Stimulated activated CD4-positive, alpha-beta T cell treated with anti-CD3 and anti-CD28 coated beads, Interleukin-2, amount 100 ng/mL, for 4 hours (primary cell): ENCODE measurements around the gene SEC11C.

Source experiments
- DNase-seq: peaks from one replicate; pipeline ENCODE4 v3.0.0-alpha.2; 2020; ENCODE audit warnings: low read depth

SEC11C gene

GRCh38 chr18:59144483-59144882 is 4.8 kb downstream of the SEC11C start:
- DNase-seq: no peak

DNA sequence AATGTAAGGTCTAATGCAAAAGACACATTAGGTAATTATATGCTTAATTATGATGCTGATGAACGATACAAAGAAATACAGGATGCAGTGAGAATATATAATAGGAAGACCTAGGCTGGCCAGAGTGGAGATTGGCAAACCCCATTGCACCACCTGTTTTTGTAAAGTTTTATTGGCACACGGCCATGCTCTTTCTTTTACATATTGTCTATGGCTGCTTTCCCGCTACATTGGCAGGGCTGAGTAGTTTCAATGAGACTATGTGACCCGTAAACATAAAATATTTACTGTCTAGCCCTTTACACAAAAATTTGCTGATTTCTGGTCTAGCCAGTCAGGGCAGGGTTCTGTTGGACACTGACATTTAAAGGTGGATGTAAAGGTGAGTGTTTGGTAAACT is 5.4 kb downstream of the SEC11C start:
- no peak for DNase-seq

GRCh38 chr18:59148192-59148591 is 8.5 kb downstream of the SEC11C start:
- DNase-seq: no peak

DNA sequence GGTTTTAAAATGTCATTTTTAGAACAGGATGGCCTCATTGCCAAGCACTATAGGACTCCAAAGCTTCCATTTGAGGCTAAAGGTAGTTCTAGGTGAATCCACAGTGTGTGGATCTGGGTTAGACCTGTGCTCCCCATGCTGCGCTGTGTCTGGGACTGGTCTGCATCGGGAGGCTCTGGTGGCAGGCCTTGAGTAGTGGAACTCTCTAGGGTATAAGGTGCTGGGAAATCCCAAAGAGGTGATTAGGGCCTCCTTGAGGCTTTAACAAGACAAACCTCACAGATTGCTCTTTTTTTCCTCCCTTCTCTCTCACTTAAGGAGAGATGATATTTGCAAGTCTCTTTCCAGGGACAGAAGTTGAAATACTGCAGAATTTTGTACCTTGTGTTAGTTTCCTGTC is 9.3 kb downstream of the SEC11C start:
- DNase-seq: no peak

- no peak for DNase-seq
These were observed 9.7 kb downstream of the SEC11C start for GRCh38 chr18:59149416-59149815.

GRCh38 chr18:59150236-59150635 is 10.6 kb downstream of the SEC11C start:
- DNase-seq: no peak

GRCh38 chr18:59155153-59155552 is 15.5 kb downstream of the SEC11C start:
- DNase-seq: no peak

GRCh38 chr18:59156316-59156715 is 16.6 kb downstream of the SEC11C start:
- DNase-seq: no peak

DNA sequence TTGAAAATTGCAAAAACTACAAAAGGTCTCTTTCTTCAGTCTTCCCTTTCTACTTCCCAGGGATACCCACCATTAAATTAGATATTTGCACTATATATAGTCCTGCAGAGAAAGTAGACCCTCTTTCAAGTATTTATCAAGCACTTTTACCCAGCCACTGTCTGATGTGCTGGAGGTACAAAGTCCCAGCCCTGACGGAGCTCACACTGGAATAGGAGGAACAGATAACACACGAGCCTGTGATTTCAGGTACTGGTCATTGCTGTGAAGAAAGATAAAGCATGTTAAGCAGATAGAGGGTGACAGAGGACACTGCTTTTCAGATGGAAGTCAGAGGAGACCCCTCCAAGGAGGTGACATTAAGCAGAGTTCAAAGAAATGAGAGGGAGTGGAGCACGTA is 19.6 kb downstream of the SEC11C start:
- DNase-seq: no peak

GRCh38 chr18:59159986-59160385 is 20.3 kb downstream of the SEC11C start:
- DNase-seq: no peak

DNA sequence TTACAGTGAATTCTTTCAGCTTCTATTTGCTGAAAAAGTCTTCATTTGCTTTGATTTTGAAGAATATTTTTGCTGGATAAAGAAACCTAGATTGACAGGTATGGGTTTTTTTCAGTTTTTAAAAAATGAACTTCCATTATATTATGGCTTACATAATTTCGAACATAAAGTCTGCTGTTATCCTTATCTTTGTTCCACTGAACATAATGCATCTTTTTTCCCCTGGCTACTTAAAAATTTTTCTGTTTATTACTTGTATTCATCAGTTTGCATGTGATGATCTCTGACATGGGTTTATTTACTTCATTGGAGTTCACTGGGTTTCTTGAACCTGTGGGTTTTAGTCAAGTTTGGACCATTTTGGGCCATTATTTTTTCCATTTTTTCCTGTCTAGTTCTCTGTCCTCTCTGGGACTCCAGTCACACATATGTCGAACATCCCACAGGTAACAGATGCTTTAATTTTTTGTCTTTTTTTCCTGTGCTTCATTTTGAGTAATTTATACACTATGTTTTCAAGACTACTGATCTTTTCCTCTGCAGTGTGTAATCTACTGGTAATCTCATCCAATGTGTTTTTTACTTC is 33.1 kb downstream of the SEC11C start:
- DNase-seq: no peak

DNA sequence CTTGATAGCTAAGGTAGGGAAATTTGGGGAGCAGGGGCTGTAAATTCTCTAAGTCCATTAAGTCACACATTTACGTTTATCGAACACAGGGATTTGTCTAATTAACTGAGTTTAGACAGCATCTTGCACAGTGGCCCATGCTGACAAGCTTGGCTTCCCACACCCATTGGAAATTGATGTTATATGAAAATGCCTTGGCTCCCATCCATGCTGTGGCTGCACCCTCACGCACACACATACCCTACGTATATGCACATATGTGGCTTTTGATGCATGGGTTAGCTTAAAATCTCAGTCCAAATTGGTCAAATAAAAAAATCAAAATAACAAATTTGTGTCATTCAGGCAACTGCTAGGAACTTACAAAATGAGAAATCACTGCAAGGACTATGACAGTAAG is 37.8 kb downstream of the SEC11C start:
- no peak for DNase-seq

DNA sequence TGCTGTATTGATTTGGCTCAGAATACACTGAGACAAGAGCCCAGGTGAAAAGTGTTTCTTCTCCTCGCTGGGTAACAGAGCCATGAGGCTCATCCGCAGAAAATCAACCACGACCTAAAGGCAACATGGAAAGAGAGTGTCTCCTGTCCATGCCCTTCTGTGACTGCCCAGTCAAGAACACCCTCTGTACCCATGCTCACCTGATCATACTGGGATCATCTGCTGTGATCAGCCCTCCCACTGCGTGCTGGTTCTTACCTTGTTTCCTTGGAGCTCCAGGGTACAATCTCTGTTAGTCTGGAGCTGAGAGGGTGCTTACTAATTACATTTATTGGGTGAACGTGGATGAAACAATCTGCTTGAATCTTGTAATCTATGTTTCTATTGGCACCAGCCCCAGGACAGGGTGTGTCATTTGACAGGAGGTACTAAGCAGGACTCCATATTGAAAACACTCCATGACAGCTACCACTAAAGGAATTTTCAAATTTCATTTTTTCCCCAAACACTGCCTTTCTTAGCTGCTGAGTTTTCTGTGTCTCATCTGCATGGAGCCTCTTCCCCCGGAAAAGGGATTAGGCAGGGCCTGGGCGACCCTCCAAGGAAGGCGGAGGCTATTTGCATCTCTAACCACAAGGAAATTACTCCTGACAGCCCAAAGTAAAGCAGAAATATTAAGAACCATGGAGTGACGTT is 40.6 kb downstream of the SEC11C start:
- DNase-seq: no peak

DNA sequence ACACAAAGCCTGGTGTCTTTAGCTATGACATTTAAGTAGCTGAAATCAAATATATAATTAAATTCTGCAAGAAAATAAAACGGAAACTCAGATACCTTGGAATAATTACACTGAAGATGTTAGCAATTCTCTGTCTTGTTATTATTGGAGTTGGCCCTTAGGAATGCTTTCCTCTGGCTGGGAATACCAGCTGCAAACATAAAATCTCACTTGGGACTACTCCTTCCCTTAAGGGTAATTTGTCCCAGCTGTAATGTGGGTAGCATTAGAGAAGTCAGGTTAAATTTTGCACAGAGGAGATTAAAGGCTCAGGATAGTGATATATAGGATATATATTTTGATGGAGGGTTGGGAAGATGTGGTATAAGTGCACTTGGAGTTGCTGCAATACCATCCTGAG is 43.0 kb downstream of the SEC11C start:
- DNase-seq: no peak

GRCh38 chr18:59189008-59189407 is 49.3 kb downstream of the SEC11C start:
- no peak for DNase-seq

- DNase-seq: no peak
These were observed 50.1 kb downstream of the SEC11C start for GRCh38 chr18:59189746-59190145.

DNA sequence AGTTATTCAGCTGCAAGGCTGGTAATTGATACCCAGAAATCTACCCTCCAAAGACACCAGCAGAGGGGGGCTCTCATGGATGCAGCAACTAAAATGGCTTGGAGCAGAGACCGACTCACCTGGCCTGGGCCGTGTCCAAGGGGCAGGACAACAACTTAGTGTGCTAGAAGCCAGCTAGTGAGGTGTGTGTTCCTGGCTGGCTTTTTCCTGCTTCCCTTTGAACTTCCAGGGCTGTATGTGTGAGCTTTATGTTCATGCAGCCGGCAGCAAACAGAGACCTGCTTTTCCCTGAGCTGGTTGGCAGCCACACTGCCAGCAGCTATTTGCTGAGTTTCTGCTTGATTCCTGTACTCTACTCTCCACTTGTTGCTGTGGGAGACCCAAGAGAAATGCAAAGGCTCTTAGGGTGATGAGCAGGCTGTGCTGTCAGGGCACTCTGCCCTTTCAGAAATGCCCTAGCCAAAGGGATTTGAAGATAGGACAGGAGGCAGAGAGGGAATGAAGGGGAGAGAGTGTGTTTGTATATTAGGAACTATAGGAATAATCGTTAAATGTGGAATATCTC is 56.6 kb downstream of the SEC11C start:
- DNase-seq: no peak

DNA sequence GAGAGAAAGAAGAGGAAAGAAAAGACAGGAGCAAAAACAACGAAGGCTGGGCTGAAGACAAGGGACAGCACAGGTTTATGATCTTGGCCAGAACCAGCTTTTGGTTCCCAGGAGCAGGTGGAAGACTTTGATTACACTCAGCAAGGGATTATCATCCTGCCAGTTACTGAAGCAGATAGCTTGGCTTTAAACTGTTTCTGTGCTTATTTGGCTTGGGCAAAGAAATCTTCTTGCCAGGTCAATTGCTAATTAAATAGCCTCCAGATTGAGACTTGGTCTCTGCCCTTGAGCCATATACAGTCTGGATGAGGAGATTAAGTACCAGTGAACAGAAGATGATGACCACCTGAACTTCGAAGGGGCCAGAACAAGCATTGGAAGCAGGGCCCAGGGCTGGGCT is 58.0 kb downstream of the SEC11C start:
- no peak for DNase-seq

GRCh38 chr18:59198215-59198614 is 58.5 kb downstream of the SEC11C start:
- no peak for DNase-seq

DNA sequence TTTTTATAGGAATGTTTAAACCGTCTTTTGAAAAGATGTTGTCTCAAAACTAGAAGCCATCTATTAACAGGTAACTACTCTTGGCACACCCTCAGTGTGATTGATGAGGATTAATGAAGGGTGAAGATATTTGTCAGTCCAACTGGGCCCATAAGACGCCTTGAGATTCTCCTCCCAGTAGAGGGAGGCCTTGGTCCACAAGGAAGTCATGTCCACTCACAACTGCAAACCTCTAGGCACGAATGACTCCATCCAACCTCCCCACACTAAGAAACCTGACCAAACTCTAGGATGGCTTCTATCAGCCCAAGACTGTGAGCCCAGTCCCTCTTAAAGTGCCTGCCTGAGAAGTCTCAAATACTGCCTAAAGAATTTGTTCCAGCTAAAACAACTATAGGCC is 61.1 kb downstream of the SEC11C start:
- DNase-seq: no peak

GRCh38 chr18:59202258-59202820 is 62.7 kb downstream of the SEC11C start:
- DNase-seq: no peak

DNA sequence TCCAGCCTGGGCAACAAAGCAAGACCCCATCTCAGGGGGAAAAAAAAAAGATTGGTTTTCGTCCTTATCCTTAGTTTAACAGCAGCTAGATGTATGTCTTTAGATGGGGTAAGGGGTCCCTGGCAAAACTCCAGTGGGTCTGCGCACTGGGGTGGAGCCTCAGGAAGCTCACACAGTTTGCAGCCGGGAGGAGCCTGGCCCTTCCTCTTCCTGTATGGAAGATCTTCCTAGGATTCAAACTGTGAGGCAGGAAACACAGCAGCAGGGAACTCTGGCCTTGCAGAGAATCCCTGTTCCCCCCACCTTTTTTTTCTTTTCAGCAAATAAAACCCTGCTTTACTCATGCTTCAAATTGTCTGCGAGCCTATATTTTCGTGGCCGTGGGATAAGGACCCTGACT is 67.8 kb downstream of the SEC11C start:
- DNase-seq: no peak
